ENCODE results near the gene CRIM1.

Gene CRIM1

DNA sequence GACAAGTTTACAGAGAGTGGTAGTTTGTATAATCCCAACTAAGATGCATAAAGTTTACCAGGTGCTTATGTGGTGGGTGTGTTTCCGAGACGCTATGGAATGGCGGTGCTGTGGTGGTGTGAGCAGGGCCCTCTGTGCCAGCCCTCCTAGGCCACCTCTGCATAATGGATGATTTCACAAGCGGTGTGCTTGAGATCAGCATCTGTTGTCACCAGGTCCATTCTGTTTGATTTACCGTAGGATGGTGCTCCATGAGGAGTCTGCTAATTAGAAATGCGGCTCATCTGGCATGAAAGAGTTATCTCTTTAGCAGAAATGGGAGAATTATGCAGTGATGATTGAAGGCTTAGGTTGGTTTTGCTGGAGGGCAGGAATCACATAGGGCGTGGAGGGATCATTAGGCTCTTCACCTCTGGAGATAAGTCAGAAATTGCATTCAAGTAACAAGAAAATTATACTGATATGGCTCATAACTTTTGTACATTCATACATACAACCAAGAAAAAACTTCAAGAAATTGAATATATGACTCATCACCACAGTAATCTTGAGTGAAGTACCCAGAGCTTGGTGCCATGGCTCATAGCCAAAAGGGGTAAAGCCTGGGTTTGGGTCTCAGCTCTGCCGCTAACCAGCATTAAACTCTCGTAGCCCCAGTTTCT, 41.4 kb downstream of the CRIM1 start:
- DNase-seq (ENCODE audit: low spot score in 2 of 2) = no peak
- no peak overlapping the region for H3K4me3 Mint-ChIP-seq
- no peaks in the 10 kb centered on the region for H3K27me3 Mint-ChIP-seq
- peaks cover 5% of the 10 kb centered on the region for H3K4me1 Mint-ChIP-seq
- ATAC-seq (replicated peaks; ENCODE audit: extremely low read depth, poor library complexity, severe bottlenecking) = no peak
- no peaks in the 10 kb centered on the region for H3K9me3 Mint-ChIP-seq
- no peak overlapping the region for H3K27ac Mint-ChIP-seq (ENCODE audit: low read depth)
- no peaks in the 10 kb centered on the region for H3K36me3 Mint-ChIP-seq (ENCODE audit: insufficient read depth)

GRCh38 chr2:36397728-36398413, 42.3 kb downstream of the CRIM1 start:
- no peak overlapping the region for H3K27ac Mint-ChIP-seq (ENCODE audit: low read depth)
- no peak for ATAC-seq (replicated peaks; ENCODE audit: extremely low read depth, poor library complexity, severe bottlenecking)
- H3K27me3 Mint-ChIP-seq = no peaks in the 10 kb centered on the region
- no peak overlapping the region for H3K4me3 Mint-ChIP-seq
- H3K9me3 Mint-ChIP-seq = no peaks in the 10 kb centered on the region
- peaks cover 5% of the 10 kb centered on the region for H3K4me1 Mint-ChIP-seq
- DNase-seq (ENCODE audit: low spot score in 2 of 2) = no peak
- no peaks in the 10 kb centered on the region for H3K36me3 Mint-ChIP-seq (ENCODE audit: insufficient read depth)

DNA sequence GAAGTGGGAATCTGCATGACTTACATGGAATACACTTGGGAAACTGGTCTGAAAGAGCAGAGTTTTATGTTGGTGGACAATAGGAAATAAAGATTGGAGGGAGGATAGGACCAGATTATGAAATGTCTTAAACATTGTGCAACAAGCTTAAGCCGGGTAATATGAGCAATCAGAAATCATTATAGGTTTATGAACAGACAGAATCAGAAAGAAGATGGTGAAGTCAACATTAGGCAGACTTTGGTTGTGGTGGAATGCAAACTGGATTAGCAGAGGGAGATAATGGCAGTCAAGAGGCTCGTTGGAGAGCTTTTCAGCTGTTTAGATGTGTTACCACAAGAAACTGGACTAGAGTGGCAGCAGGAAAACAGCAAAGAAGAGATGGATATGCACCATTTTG, 43.5 kb downstream of the CRIM1 start:
- ATAC-seq (replicated peaks; ENCODE audit: extremely low read depth, poor library complexity, severe bottlenecking) = no peak
- Mint-ChIP-seq H3K27ac (ENCODE audit: low read depth) (no peak overlapping the region), H3K4me1 (no peaks in the 10 kb centered on the region), H3K27me3 (no peaks in the 10 kb centered on the region), H3K9me3 (no peaks in the 10 kb centered on the region), H3K36me3 (ENCODE audit: insufficient read depth) (no peaks in the 10 kb centered on the region), H3K4me3 (no peak overlapping the region)
- no peak for DNase-seq (ENCODE audit: low spot score in 2 of 2)

GRCh38 chr2:36403675-36404230, 48.2 kb downstream of the CRIM1 start:
- Mint-ChIP-seq H3K9me3 (no peaks in the 10 kb centered on the region), H3K36me3 (ENCODE audit: insufficient read depth) (no peaks in the 10 kb centered on the region), H3K27me3 (no peaks in the 10 kb centered on the region), H3K4me1 (no peaks in the 10 kb centered on the region), H3K27ac (ENCODE audit: low read depth) (no peak overlapping the region), H3K4me3 (no peak overlapping the region)
- ATAC-seq (replicated peaks; ENCODE audit: extremely low read depth, poor library complexity, severe bottlenecking) (no peak), DNase-seq (ENCODE audit: low spot score in 2 of 2) (no peak)

DNA sequence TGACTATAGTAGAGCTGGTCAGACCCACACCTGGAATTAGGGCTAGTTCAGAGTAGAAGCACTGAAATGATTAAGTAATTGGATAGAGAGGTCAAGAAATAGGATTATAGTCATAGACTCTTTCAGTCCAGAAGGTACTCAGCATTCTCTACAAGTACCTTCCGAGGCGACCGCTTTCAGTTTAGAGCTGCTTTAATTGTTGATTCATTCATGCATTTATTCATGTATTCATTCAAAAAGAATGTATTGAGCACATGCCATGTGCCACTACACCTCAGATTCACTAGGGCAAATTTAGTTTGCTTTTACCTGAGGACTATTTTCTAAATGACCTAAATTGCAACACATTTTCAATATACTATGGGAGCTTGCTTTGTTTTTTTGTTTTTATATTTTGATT, 48.7 kb downstream of the CRIM1 start:
- Mint-ChIP-seq H3K4me3 (no peak overlapping the region), H3K9me3 (no peaks in the 10 kb centered on the region), H3K36me3 (ENCODE audit: insufficient read depth) (no peaks in the 10 kb centered on the region), H3K27me3 (no peaks in the 10 kb centered on the region), H3K4me1 (no peaks in the 10 kb centered on the region), H3K27ac (ENCODE audit: low read depth) (no peak overlapping the region)
- DNase-seq (ENCODE audit: low spot score in 2 of 2) (no peak), ATAC-seq (replicated peaks; ENCODE audit: extremely low read depth, poor library complexity, severe bottlenecking) (no peak)

GRCh38 chr2:36404754-36405153, 49.2 kb downstream of the CRIM1 start:
- DNase-seq (ENCODE audit: low spot score in 2 of 2) (no peak), ATAC-seq (replicated peaks; ENCODE audit: extremely low read depth, poor library complexity, severe bottlenecking) (no peak)
- no peaks in the 10 kb centered on the region for H3K9me3 Mint-ChIP-seq
- no peak overlapping the region for H3K4me3 Mint-ChIP-seq
- H3K27me3 Mint-ChIP-seq = no peaks in the 10 kb centered on the region
- peaks cover 1% of the 10 kb centered on the region for H3K4me1 Mint-ChIP-seq
- H3K36me3 Mint-ChIP-seq (ENCODE audit: insufficient read depth) = no peaks in the 10 kb centered on the region
- H3K27ac Mint-ChIP-seq (ENCODE audit: low read depth) = no peak overlapping the region

- ATAC-seq (replicated peaks; ENCODE audit: extremely low read depth, poor library complexity, severe bottlenecking) (no peak), DNase-seq (ENCODE audit: low spot score in 2 of 2) (no peak)
- H3K27me3 Mint-ChIP-seq = no peaks in the 10 kb centered on the region
These were observed 49.6 kb downstream of the CRIM1 start for GRCh38 chr2:36405183-36405582.

GRCh38 chr2:36406296-36406695, 50.7 kb downstream of the CRIM1 start:
- H3K4me1 Mint-ChIP-seq = peaks cover 5% of the 10 kb centered on the region
- ATAC-seq (replicated peaks; ENCODE audit: extremely low read depth, poor library complexity, severe bottlenecking) = no peak
- no peaks in the 10 kb centered on the region for H3K9me3 Mint-ChIP-seq

More at GRCh38 chr2:36405183-36405582, 49.6 kb downstream of the CRIM1 start:
- Mint-ChIP-seq H3K27ac (ENCODE audit: low read depth) (no peak overlapping the region), H3K4me3 (no peak overlapping the region), H3K9me3 (no peaks in the 10 kb centered on the region), H3K4me1 (peaks cover 5% of the 10 kb centered on the region), H3K36me3 (ENCODE audit: insufficient read depth) (no peaks in the 10 kb centered on the region)

DNA sequence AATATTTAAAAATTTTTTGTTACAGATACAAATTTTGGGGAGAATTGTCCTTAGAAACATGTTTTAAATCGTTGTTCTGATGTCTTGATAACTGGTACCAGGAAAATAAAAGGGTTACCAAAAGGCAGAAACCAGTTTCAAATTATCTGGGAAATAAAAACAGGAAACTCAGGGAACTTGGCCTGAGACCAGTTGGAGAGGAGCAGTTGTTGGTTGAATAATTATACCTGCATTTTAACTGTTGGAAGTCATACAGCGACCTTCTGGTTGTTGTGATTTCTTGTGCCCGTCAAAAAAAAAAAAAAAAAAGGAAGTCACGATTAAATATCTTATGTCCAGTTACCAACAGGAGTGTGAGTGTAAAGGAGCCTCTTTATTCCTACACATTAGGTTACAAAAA, 51.8 kb downstream of the CRIM1 start:
- ATAC-seq (replicated peaks; ENCODE audit: extremely low read depth, poor library complexity, severe bottlenecking) = no peak
- DNase-seq (ENCODE audit: low spot score in 2 of 2) = no peak
- Mint-ChIP-seq H3K27ac (ENCODE audit: low read depth) (no peak overlapping the region), H3K4me1 (peaks cover 5% of the 10 kb centered on the region), H3K4me3 (no peak overlapping the region), H3K9me3 (no peaks in the 10 kb centered on the region), H3K27me3 (no peaks in the 10 kb centered on the region), H3K36me3 (ENCODE audit: insufficient read depth) (no peaks in the 10 kb centered on the region)

More at GRCh38 chr2:36406296-36406695, 50.7 kb downstream of the CRIM1 start:
- no peaks in the 10 kb centered on the region for H3K27me3 Mint-ChIP-seq
- no peak overlapping the region for H3K27ac Mint-ChIP-seq (ENCODE audit: low read depth)
- H3K36me3 Mint-ChIP-seq (ENCODE audit: insufficient read depth) = no peaks in the 10 kb centered on the region
- H3K4me3 Mint-ChIP-seq = no peak overlapping the region
- no peak for DNase-seq (ENCODE audit: low spot score in 2 of 2)

- Mint-ChIP-seq H3K36me3 (ENCODE audit: insufficient read depth) (no peaks in the 10 kb centered on the region), H3K9me3 (no peaks in the 10 kb centered on the region), H3K4me1 (peaks cover 5% of the 10 kb centered on the region), H3K27ac (ENCODE audit: low read depth) (no peak overlapping the region), H3K27me3 (no peaks in the 10 kb centered on the region), H3K4me3 (no peak overlapping the region)
- no peak for DNase-seq (ENCODE audit: low spot score in 2 of 2)
- no peak for ATAC-seq (replicated peaks; ENCODE audit: extremely low read depth, poor library complexity, severe bottlenecking)
These were observed 52.7 kb downstream of the CRIM1 start for GRCh38 chr2:36408198-36408703.

- Mint-ChIP-seq H3K27me3 (no peaks in the 10 kb centered on the region), H3K27ac (ENCODE audit: low read depth) (no peak overlapping the region), H3K9me3 (no peaks in the 10 kb centered on the region), H3K4me3 (no peak overlapping the region), H3K36me3 (ENCODE audit: insufficient read depth) (no peaks in the 10 kb centered on the region), H3K4me1 (peaks cover 5% of the 10 kb centered on the region)
- DNase-seq (ENCODE audit: low spot score in 2 of 2) (no peak), ATAC-seq (replicated peaks; ENCODE audit: extremely low read depth, poor library complexity, severe bottlenecking) (no peak)
These were observed 53.8 kb downstream of the CRIM1 start for GRCh38 chr2:36409335-36409734.

- no peak for ATAC-seq (replicated peaks; ENCODE audit: extremely low read depth, poor library complexity, severe bottlenecking)
- Mint-ChIP-seq H3K4me1 (peaks cover 5% of the 10 kb centered on the region), H3K4me3 (no peak overlapping the region), H3K36me3 (ENCODE audit: insufficient read depth) (no peaks in the 10 kb centered on the region), H3K27ac (ENCODE audit: low read depth) (no peak overlapping the region), H3K9me3 (no peaks in the 10 kb centered on the region), H3K27me3 (no peaks in the 10 kb centered on the region)
- DNase-seq (ENCODE audit: low spot score in 2 of 2) = no peak
These were observed 54.4 kb downstream of the CRIM1 start for GRCh38 chr2:36409935-36410334.

GRCh38 chr2:36410681-36411080, 55.1 kb downstream of the CRIM1 start:
- no peaks in the 10 kb centered on the region for H3K27me3 Mint-ChIP-seq
- ATAC-seq (replicated peaks; ENCODE audit: extremely low read depth, poor library complexity, severe bottlenecking) = no peak

More at GRCh38 chr2:36410681-36411080, 55.1 kb downstream of the CRIM1 start:
- H3K27ac Mint-ChIP-seq (ENCODE audit: low read depth) = no peak overlapping the region
- H3K4me3 Mint-ChIP-seq = no peak overlapping the region
- no peaks in the 10 kb centered on the region for H3K36me3 Mint-ChIP-seq (ENCODE audit: insufficient read depth)
- H3K4me1 Mint-ChIP-seq = peaks cover 5% of the 10 kb centered on the region
- DNase-seq (ENCODE audit: low spot score in 2 of 2) = no peak
- no peaks in the 10 kb centered on the region for H3K9me3 Mint-ChIP-seq

Data from central memory CD8-positive, alpha-beta T cell (primary cell).